Embryonic facial prominence (tissue), 1 donor: Measurements from ENCODE around the gene CDH23.

ENCODE experiments used
- DNase-seq: peaks from one replicate; pipeline ENCODE4 v3.0.0-alpha.2; 2016; ENCODE audit errors: extremely low spot score

CDH23 gene

GRCh38 chr10:71835671-71836595 is 439.2 kb downstream of the CDH23 start:
- DNase-seq, result no peak

DNA sequence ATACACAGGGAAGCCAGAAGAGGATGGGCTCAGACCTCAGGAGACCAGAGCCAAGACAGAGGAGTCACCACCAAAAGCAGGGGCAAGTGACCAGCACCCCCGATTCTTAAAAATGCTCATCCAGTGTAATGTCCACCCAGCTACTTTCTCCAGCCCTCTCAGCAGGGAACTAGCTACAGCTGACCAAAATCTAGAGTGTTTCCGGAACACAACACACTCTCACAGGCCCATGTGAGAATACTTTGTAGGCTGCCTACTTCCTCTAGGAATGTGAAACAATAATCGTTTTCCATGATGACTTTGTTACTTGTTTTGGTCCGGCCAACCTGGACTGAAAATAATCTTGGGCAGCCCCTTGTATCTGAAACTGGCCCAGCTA is 439.9 kb downstream of the CDH23 start:
- no peak for DNase-seq

- DNase-seq, result no peak
Observed at GRCh38 chr10:71837098-71837827, 440.5 kb downstream of the CDH23 start.

- DNase-seq, result no peak
Observed at GRCh38 chr10:71838264-71839211, 441.8 kb downstream of the CDH23 start.

- DNase-seq, result peak; percentile 54
Observed at GRCh38 chr10:71840177-71840957, 443.6 kb downstream of the CDH23 start.

GRCh38 chr10:71840958-71841335 is 444.2 kb downstream of the CDH23 start:
- no peak for DNase-seq

GRCh38 chr10:71842422-71842821 is 445.7 kb downstream of the CDH23 start:
- no peak for DNase-seq

DNA sequence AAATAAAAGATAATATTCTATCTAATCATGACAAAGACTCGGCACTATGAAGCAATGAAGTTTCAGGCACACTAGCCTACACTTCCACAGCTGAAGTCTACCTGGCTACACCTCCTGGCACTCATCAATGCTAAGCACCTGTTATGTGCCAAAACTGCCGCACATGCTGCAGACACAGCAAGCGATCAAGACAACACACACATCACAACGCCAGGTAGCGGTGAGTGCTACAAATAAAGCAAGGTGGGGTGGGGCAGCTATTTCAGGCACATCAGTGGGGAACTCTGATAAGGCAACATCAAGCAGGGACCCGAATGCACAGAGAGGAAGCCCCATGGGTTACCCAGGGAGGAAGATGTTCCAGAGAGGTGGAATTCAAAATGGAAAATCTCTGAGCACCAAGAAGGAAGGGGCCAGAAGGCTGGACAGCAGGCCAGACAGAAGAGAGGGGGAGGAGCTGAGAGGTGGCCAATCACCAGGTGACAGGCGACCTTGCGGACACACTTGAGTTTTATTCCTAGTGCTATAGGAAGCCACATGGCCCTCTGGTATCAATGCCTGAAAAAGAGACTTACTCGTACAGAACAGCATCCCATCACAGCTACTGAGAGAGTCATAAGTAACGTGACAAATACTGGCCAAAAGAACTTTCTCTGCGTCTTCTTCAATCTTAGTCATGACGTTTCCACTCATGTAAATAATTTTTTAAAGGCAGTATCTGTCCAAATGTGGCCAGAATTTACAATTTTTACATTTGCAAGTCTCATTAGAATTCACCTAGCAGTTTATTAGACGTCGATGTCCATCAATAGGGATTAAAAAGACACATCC is 446.4 kb downstream of the CDH23 start:
- DNase-seq, result no peak

GRCh38 chr10:71844084-71844483 is 447.4 kb downstream of the CDH23 start:
- no peak for DNase-seq

- no peak for DNase-seq
Observed at GRCh38 chr10:71844695-71845094, 448.0 kb downstream of the CDH23 start.

DNA sequence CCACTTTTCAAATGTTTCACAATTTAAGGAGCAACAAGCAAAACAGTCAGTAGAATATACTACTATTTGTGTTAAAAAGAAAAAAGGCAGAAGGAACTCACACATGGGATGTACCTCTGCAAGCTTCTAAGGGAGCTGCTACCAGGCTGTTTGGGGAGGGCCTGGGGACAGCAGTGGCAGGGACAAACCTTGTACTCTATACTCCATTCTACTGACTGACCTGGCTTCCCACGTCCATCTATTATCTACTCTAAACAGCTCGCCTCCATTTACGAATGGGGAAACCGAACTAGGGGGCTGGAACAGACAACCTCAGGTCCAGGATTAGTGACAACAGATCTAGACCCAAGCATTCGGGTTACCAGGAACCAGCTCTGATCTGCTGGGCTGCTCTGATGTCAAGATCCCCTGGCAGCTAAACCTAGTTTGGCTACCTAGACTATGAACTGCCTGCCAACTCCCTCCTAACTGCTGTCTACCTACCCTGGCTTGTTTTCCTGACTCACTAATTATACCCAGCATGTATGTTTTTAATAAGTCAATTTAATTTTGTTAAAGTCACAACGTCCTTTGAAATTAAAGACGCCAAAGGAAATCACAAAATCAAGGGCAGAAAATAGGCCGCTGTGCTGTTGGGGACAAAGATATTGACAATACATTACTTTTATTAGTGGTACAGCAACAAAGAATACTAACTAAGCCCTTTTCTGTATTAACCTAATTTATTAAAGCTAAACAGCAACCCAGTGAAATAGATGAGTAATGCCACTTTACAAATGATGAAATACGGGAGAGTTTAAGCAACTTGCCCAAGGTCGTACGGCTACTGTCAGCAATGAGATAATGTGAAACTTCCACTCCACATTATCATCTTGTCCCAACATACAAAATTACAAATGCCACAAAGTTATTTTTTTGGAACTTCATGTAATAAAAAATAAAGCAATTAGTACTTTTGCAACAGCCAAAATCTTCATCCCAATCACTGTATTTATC is 449.0 kb downstream of the CDH23 start:
- DNase-seq, result no peak

DNA sequence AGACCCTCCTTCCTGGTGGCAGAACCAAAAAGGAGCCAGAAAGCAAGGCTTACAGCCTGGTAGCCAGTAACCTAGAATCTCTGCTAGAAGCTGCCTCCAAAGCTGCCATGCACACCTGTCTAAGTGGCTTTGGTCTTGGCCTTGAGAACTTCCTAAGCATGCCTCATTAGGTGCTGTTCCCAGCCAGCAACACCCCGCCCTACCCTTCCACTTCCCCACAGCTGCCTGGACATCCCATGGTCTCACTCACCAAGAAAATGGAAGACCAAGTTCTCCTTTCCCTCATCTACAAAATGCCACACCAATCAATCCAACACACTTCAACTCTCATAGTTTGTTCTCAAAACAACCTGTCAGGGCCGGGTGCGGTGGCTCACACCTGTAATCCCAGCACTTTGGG is 450.1 kb downstream of the CDH23 start:
- DNase-seq, result no peak

DNA sequence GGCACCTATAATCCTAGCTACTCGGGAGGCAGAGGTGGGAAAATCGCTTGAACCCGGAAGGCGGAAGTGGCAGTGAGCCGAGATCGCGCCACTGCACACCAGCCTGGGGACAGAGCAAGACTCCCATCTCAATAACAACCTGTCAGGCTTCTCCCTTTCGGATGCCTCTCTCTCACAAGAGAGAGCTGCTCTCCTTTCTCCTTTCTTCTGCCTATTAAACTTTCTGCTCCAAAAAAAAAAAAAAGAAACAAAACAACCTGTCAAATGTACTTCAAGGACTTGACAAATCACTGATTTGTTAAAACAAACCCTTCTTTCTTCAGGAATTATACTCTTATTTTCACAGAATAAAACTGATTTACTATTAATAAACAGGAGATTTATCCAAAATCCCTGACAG is 450.7 kb downstream of the CDH23 start:
- DNase-seq, result no peak

DNA sequence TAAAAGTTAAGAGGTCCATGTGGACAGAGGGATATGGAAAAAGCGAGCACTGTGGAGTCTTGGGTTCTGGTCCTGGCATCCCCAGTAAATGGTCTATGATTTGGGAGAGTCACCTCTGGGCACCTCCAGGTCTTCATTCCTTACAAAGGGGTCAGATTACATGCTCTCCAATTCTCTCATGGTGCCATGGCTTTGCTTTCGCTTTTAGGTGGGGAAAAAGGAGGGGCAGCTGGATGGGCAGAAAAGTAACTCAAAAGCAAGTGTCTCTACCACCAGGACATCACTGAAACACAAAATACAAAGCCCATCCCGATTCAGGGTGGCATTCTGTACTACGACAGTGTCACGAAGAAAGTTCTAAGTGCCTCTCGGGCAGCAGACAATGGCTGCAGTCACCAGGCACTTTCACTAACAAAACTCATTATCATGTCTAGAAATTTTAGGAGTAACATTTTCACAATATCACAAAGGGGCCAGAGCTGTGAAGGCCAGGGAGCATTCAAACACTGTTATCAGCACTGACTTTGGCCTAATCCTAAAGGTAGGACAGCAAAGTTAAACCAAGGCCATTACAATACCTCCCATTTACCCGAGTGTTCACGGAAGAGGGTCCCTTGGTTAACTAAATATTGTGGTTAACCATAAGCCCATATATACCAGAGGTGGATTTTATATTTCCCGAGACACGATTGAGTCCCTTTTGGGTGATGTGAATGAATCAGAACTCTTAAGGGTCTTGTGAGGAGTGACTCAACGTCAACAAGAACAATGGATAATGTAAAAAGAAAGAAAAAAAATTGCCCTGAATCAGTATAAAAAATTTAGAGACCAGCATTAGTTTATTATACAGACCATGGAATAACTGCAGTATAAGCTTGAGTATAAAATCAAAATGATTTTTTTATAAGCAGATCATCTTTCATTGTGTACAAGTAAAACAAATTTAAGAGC is 451.9 kb downstream of the CDH23 start:
- no peak for DNase-seq

GRCh38 chr10:71849461-71849908 is 452.8 kb downstream of the CDH23 start:
- DNase-seq, result no peak

DNA sequence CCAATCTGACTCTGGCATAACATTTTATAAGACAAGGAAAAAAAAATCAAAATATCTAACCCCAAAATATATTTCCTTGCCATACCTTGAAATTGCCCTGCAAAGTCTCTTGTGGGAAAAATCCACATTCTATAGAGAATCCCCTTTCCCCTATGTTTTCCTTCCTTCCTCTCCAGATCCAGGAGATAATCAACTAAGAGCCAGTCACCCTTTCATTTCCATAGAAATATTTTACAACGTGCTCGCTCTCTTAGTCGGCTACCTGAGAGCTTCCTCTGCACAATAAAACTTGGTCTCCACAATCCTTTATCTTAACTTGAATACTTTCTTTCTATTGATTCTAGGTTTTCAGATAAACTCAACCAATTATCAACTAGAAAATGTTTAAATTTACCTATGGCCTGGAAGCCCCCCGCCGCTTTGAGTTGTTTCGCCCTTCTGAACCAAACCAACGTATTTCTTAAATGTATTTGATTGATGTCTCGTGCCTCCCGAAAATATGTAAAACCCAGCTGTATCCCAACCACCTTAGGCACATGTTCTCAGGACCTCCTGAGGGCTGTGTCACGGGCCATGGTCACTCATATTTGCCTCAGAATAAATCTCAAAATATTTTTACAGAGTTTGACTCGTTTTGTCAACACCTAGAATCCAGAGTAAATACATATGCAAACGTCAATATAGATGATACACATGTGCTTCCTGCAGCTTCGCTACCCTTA is 453.5 kb downstream of the CDH23 start:
- no peak for DNase-seq
